ENCODE measurements around the gene TP53INP2.
A peak's percentile ranks its signal among the peaks of the same experiment; 100 is the strongest.
"Not testable (repeated sequence)": the region's sequence is repeated elsewhere in the genome, so short reads cannot be mapped to it uniquely, and the experiment has no call there.

Gene TP53INP2, protein sequence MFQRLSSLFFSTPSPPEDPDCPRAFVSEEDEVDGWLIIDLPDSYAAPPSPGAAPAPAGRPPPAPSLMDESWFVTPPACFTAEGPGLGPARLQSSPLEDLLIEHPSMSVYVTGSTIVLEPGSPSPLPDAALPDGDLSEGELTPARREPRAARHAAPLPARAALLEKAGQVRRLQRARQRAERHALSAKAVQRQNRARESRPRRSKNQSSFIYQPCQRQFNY

DNA sequence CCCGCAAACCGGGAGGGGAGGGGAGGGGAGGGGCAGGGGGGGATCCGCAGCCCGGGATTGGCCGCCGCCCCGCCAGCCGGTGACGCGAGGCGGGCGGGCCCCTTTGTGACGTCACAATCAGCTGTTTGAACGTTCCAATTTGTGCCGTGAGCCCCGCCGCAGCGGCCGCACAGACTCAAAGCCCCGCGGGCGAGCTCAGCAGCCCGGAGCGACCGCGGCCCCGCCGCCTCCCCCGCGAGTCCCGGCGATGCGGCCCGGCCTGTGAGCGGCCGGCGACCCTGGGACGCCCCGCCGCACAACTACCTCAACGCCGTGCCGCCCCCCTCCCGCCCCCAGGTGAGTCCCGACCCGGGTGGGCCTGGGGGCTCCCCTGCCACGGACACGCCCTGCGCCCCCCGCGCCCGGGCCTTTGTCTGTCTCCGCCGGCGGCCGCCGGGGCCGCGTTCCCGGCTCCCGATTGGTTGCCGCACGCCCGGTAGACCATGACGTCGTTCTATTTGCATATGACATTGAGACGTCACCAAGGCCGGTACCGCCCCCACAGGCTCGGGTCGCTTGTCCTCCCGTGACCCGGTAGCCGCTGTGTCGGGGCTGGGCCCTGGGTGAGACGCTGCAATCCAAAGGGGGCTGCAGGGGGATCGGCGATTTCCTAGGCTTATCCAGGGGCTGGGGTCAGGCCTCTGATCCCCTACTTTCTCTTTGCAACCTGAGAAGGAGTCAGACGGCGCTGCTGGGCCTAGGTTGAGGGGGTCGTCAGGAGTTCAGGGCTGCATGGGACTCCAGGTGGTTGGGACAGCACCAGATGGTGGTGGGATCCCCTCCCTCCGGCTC is at the start of gene TP53INP2:
TSS of gene TP53INP2 (plus strand) at position 168 of the 831 bp plus-strand sequence. CDS start 4,396 bp downstream, outside the sequence.
- H3K27ac ChIP-seq = peak within 1 kb of the TSS; percentile 97
- TF ChIP-seq, protein P1, sequence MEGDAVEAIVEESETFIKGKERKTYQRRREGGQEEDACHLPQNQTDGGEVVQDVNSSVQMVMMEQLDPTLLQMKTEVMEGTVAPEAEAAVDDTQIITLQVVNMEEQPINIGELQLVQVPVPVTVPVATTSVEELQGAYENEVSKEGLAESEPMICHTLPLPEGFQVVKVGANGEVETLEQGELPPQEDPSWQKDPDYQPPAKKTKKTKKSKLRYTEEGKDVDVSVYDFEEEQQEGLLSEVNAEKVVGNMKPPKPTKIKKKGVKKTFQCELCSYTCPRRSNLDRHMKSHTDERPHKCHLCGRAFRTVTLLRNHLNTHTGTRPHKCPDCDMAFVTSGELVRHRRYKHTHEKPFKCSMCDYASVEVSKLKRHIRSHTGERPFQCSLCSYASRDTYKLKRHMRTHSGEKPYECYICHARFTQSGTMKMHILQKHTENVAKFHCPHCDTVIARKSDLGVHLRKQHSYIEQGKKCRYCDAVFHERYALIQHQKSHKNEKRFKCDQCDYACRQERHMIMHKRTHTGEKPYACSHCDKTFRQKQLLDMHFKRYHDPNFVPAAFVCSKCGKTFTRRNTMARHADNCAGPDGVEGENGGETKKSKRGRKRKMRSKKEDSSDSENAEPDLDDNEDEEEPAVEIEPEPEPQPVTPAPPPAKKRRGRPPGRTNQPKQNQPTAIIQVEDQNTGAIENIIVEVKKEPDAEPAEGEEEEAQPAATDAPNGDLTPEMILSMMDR (conservative IDR thresholded peaks at IDR 0.05) = no peak
- peak; percentile 42; the same call in 1 of the 2 replicates for TF ChIP-seq ZFX (IDR thresholded peaks at IDR 0.05)

DNA sequence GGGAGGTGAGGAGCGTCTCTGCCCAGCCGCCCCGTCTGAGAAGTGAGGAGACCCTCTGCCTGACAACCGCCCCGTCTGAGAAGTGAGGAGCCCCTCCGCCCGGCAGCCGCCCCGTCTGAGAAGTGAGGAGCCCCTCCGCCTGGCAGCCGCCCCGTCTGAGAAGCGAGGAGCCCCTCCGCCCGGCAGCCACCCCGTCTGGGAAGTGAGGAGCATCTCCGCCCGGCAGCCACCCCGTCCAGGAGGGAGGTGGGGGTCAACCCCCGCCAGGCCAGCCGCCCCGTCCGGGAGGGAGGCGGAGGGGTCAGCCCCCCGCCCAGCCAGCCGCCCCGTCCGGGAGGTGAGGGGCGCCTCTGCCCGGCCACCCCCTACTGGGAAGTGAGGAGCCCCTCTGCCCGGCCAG is 45.5 kb upstream of the TP53INP2 start:
- H3K27ac ChIP-seq = not testable (repeated sequence)

DNA sequence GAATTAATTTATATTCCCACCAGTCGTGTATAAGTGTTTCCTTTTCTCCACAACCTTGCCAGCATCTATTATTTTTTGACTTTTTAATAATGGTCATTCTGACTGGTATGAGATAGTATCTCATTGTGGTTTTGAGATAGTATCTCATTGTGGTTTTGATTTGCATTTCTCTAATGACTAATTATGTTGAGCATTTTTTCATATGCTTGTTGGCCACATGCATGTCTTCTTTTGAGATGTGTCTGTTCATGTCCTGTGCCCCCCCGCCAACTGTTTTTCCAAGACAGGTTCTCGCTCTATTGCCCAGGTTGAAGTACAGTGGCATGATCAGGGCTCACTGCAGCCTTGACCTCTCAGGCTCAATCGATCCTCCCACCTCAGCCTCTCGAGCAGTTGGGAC is 42.3 kb upstream of the TP53INP2 start:
- H3K27ac ChIP-seq = not testable (repeated sequence)

DNA sequence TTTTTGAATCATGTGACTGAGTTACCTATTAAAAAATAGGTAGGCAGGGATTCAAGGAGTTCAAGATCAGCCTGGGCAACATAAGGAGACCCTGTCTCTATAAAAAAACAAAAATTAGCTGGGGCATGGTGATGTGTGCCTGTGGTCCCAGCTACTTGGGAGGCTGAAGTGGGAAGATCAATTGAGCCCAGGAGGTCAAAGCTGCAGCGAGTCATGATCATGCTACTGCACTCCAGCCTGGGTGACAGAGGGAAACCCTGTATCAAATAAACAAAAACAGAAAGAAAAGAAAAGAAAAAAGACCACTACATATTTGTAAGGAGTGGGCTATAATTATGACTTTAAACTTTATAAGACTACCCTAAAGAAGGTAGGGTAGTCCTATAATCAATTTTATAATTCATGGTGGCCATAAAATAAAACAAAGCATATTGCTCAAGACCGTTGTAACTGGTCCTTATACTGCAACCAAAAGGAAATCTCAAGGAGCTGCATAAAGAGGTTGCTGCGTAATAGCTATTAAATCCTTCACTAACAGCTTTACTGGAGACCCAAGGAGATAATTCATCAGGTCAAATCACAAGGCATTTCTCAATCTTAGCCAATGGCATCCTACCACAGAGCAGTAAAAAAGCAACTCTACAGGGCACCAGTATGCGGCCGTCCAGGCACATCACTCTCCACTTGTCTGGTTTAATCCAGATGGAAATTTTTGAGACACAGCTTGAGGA is 40.8 kb upstream of the TP53INP2 start:
- TF ChIP-seq, protein P1 (conservative IDR thresholded peaks at IDR 0.05) = no peak
- no peak for TF ChIP-seq ZFX (IDR thresholded peaks at IDR 0.05)
- no peak overlapping the region for H3K27ac ChIP-seq

DNA sequence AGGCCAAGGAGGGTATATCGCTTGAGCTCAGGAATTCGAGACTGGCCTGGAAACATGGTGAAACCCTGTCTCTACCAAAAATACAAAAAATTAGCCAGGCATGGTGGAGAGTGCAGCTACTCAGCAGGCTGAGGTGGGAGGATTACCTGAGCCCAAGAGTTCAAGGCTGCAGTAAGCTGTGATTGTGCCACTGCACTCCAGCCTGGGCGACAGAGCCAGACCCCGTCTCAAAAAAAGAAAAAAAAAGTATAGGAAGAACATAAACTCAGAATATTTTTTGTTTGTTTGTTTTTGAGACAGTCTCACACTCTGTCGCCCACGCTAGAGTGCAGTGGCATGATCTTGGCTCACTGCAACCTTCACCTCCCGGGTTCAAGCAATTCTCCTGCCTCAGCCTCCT is 39.4 kb upstream of the TP53INP2 start:
- not testable (repeated sequence) for H3K27ac ChIP-seq

DNA sequence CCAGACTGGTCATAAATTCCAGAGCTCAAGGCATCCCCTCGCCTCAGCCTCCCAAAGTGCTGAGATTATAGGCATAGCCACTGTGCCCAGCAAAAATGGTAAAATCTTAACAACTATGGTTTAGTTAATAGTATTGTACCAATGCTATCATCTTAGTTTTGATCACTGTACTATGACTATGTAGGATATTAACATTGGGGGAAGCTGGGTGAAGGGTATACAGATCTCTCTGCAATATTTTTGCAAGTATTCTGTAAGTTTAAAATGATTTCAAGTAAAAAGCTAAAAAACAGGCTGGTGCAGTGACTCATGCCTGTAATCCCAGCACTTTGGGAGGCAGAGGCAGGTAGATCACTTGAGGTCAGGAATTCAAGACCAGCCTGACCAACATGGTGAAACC is 35.0 kb upstream of the TP53INP2 start:
- TF ChIP-seq ZFX (IDR thresholded peaks at IDR 0.05) = no peak
- TF ChIP-seq, protein P1 (conservative IDR thresholded peaks at IDR 0.05) = no peak

DNA sequence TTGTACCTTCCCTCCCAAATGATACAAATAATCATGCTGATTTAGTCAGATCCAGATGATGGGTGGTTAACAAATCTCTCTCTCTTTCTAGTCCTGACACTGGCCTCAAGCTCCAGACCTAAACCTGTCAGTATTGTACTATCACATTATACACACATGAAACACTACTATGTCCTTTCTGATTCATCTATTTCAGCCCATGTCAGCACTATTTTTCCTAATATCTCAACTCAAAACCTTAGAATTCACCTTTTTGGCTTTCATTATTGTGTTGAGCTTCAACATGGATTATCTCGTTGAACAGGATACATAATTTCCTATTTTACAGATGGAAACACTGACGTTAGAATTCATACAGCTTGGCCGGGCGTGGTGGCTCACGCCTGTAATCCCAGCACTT is 30.7 kb upstream of the TP53INP2 start:
- no peak for TF ChIP-seq ZFX (IDR thresholded peaks at IDR 0.05)
- TF ChIP-seq, protein P1 (conservative IDR thresholded peaks at IDR 0.05) = no peak
- no peak overlapping the region for H3K27ac ChIP-seq

More for the DNA sequence above, 35.0 kb upstream of the TP53INP2 start:
- H3K27ac ChIP-seq = no peak overlapping the region

DNA sequence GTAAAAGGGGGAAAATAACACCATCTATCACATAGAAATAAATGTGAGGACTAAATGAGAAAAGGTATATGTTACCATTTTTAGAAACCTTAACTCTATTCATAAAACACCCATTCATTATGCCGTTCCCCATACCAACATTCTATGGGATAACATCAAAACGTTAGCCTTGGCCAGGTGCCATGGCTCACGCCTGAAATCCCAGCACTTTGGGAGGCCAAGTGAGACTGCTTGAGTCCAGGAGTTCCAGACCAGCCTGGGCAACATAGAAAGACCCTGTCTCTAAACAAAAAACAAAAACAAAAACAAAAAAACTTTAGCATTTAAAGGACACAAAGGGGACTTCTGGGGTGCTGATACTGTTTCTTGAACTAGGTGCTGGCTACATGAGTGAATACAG is 28.6 kb upstream of the TP53INP2 start:
- H3K27ac ChIP-seq = no peak overlapping the region
- TF ChIP-seq ZFX (IDR thresholded peaks at IDR 0.05) = no peak
- TF ChIP-seq, protein P1 (conservative IDR thresholded peaks at IDR 0.05) = no peak

Measured in C4-2B (cell line).